GM12878 (cell line): Measurements from ENCODE around the gene ANO6. TPM values are rescaled to one million over a fixed set of nuclear protein-coding genes. Genes with fewer than 3 reads are reported as not detected.
A peak's percentile ranks its signal among the peaks of the same experiment; 100 is the strongest.

Experiments
- ATAC-seq: fragments of 200-7000 bp; cut with Tn5 transposase; 3 replicates; pipeline ENCODE4 v1.9.1; 2020; ENCODE audit warnings: mild to moderate bottlenecking, moderate library complexity
- BruUV-seq: library from RNA; stranded (reverse); fragments of 400-500 nt; replicated peaks from 2 replicates; lab custom pipeline; 2021; lab: Mats Ljungman, UMichigan
- CTCF ChIA-PET: fragments of 300-600 bp; sonication (Branson Sonifier 250); formaldehyde crosslinking; extraction: SDS; loops from one replicate; lab custom pipeline; 2021; ENCODE audit warnings: inconsistent platforms; lab: Yijun Ruan, JAX
- POLR2A ChIA-PET: fragments of 350-600 bp; formaldehyde crosslinking; extraction: SDS; loops from one replicate; lab custom pipeline; 2021; ENCODE audit warnings: inconsistent platforms; lab: Charles Lee
- RAD21 ChIA-PET: fragments of 300-600 bp; sonication (Branson Sonifier 250); formaldehyde crosslinking; loops from one replicate; lab custom pipeline; 2023; ENCODE audit warnings: antibody characterized with exemption; ENCODE audit not compliant: unreplicated experiment; lab: Charles Lee
- SMC1A ChIA-PET: fragments of 300-600 bp; sonication (Branson Sonifier 250); formaldehyde crosslinking; loops from one replicate; lab custom pipeline; 2023; ENCODE audit not compliant: unreplicated experiment, uncharacterized antibody; lab: Charles Lee
- DNase-seq: peaks from one replicate; pipeline ENCODE4 v3.0.0-alpha.2; 2011; ENCODE audit warnings: low read depth, low spot score
- FAIRE-seq: peaks from 3 replicates; lab custom pipeline; 2011; peaks lifted over from hg19 to GRCh38; lab: Jason Lieb, UNC
- H2AFZ ChIP-seq: 2 replicates; pipeline ENCODE4 v1.6.0; 2011; ENCODE audit warnings: low read depth, low read length, control low read depth; ENCODE audit not compliant: control insufficient read depth
- H3K27ac ChIP-seq: 2 replicates; pipeline ENCODE4 v1.5.1; 2011; ENCODE audit warnings: control low read depth; ENCODE audit not compliant: control insufficient read depth, insufficient read depth
- H3K27me3 ChIP-seq, 2 experiments: replicated peaks in 1 of 2; 2 replicates each; pipeline versions ENCODE4 v1.6.0 to v1.6.1; 2011; ENCODE audit warnings: low read length in 1 of 2; ENCODE audit not compliant: control insufficient read depth in 2 of 2, insufficient read depth in 2 of 2
- H3K36me3 ChIP-seq, 2 experiments: 2 replicates each; pipeline ENCODE4 v1.5.1; 2011; ENCODE audit warnings: low read length in 1 of 2; ENCODE audit not compliant: control insufficient read depth in 2 of 2, insufficient read depth in 2 of 2
- H3K4me1 ChIP-seq: 2 replicates; pipeline ENCODE4 v1.6.1; 2011; ENCODE audit warnings: mild to moderate bottlenecking, low read length, moderate library complexity, mixed read lengths; ENCODE audit not compliant: control insufficient read depth, insufficient read depth
- H3K4me2 ChIP-seq: 2 replicates; pipeline ENCODE4 v1.6.0; 2011; ENCODE audit warnings: control low read depth; ENCODE audit not compliant: control insufficient read depth, insufficient read depth
- H3K4me3 ChIP-seq: fragments of 200-600 bp; sonication (generic); 2 replicates; pipeline ENCODE4 v1.5.1; 2016
- H3K79me2 ChIP-seq: 2 replicates; pipeline ENCODE4 v1.6.0; 2011; ENCODE audit warnings: low read length; ENCODE audit not compliant: control insufficient read depth, insufficient read depth
- H3K9ac ChIP-seq: 2 replicates; pipeline ENCODE4 v1.8.0; 2011; ENCODE audit warnings: low read length, control low read depth, mixed read lengths; ENCODE audit not compliant: control insufficient read depth, insufficient read depth
- H3K9me3 ChIP-seq: replicated peaks from 3 replicates; pipeline ENCODE4 v1.5.1; 2011; ENCODE audit warnings: mild to moderate bottlenecking, low read length; ENCODE audit not compliant: control insufficient read depth, insufficient read depth
- H4K20me1 ChIP-seq: 2 replicates; pipeline ENCODE4 v1.6.0; 2011; ENCODE audit not compliant: control insufficient read depth, insufficient read depth
- ATF7 ChIP-seq: fragments of 450-650 bp; IDR thresholded peaks from 2 replicates; pipeline ENCODE4 v1.6.1; 2016; ENCODE audit warnings: low read depth, mild to moderate bottlenecking
- CREB1 ChIP-seq: IDR thresholded peaks from 2 replicates; pipeline ENCODE4 v1.6.1; 2012; ENCODE audit warnings: low read depth, mild to moderate bottlenecking, inconsistent platforms
- DPF2 ChIP-seq: fragments of 450-650 bp; IDR thresholded peaks from 2 replicates; pipeline ENCODE4 v1.6.1; 2017; ENCODE audit warnings: mild to moderate bottlenecking
- HDGF ChIP-seq: fragments of 450-650 bp; IDR thresholded peaks from 2 replicates; pipeline ENCODE4 v1.6.1; 2016; ENCODE audit warnings: antibody characterized with exemption
- IKZF1 ChIP-seq: fragments of 450-650 bp; conservative IDR thresholded peaks from 2 replicates; pipeline ENCODE4 v1.6.1; 2017; ENCODE audit warnings: antibody characterized with exemption, mild to moderate bottlenecking
- IKZF2 ChIP-seq, 2 experiments: fragments of 450-650 bp; IDR thresholded peaks; 2 replicates each; pipeline ENCODE4 v1.6.1; 2017; ENCODE audit warnings: mild to moderate bottlenecking in 2 of 2, moderate library complexity in 2 of 2
- MTA2 ChIP-seq: fragments of 450-650 bp; IDR thresholded peaks from 2 replicates; pipeline ENCODE4 v1.6.1; 2016; ENCODE audit warnings: low read depth, mild to moderate bottlenecking, moderate library complexity
- NBN ChIP-seq: fragments of 450-650 bp; IDR thresholded peaks from 2 replicates; pipeline ENCODE4 v1.6.1; 2016
- NFIC ChIP-seq: IDR thresholded peaks from 2 replicates; pipeline ENCODE4 v1.6.1; 2012; ENCODE audit warnings: low read depth, mild to moderate bottlenecking, inconsistent platforms, low read length, moderate library complexity
- PAX5 ChIP-seq: IDR thresholded peaks from 2 replicates; pipeline ENCODE4 v1.6.1; 2011; ENCODE audit warnings: low read depth, low read length, borderline replicate concordance
- RELB ChIP-seq: fragments of 450-650 bp; IDR thresholded peaks from 2 replicates; pipeline ENCODE4 v1.6.1; 2017; ENCODE audit warnings: low read depth, mild to moderate bottlenecking, moderate library complexity
- RUNX3 ChIP-seq: IDR thresholded peaks from 2 replicates; pipeline ENCODE4 v1.6.1; 2012; ENCODE audit warnings: low read length, inconsistent platforms
- SPI1 ChIP-seq: IDR thresholded peaks from 2 replicates; pipeline ENCODE4 v1.6.1; 2011; ENCODE audit warnings: low read depth, mild to moderate bottlenecking, low read length, moderate library complexity, borderline replicate concordance; ENCODE audit not compliant: insufficient read depth
- SUZ12 ChIP-seq: fragments of 200-600 bp; sonication (generic); IDR thresholded peaks from one replicate; pipeline ENCODE4 v1.6.1; 2018; ENCODE audit warnings: antibody characterized with exemption, mild to moderate bottlenecking; ENCODE audit not compliant: unreplicated experiment
- WGBS: methylation state at CpG from one replicate; pipeline ENCODE4 v1.1.6; 2016; ENCODE audit warnings: low lambda C conversion rate; ENCODE audit not compliant: insufficient replicate concordance, insufficient coverage; ENCODE audit errors: missing lambda C conversion rate; 5-methylcytosine and 5-hydroxymethylcytosine counted together
- in situ Hi-C: fragments of 300-500 bp; cut with MboI; formaldehyde crosslinking; loops from 9 replicates; pipeline ENCODE4 v1.14.3; 2018; ENCODE audit warnings: mixed read lengths
- intact Hi-C: fragments of 100-400 bp; cut with micrococcal nuclease; formaldehyde crosslinking; loops from one replicate; pipeline ENCODE4 v1.14.2; 2022; ENCODE audit not compliant: unreplicated experiment
- polyA plus RNA-seq, 11 experiments: library from polyadenylated mRNA; depleted of rRNA in 4 of 11; unstranded in 6 of 11; stranded (reverse) in 5 of 11; fragments of >200 nt; fragmentation: Nextera tagmentation in 4 of 11; fragmentation: Illumina TruSeq in 1 of 11; extraction: Ambion mirVana in 4 of 11; extraction: Trizol in 1 of 11; gene quantifications; 1 replicate in 1 of 11; 2 replicates in 10 of 11; pipeline versions ENCODE4 v1.2.1 to v1.2.3, GENCODE V29; 2011 to 2016; ENCODE audit warnings: inconsistent platforms in 2 of 11, missing spikeins in 2 of 11, low read depth in 1 of 11
- total RNA-seq, 4 experiments: library from RNA; depleted of rRNA in 3 of 4; stranded (reverse); fragments of >200 nt in 3 of 4; fragmentation: Illumina TruSeq in 1 of 4; extraction: Trizol in 1 of 4; gene quantifications; 2 replicates each; pipeline versions ENCODE4 v1.2.1 to v1.2.3, GENCODE V29; 2013 to 2021
- TF ChIP-seq, protein P1 (sequence below), 3 experiments: IDR thresholded peaks in 2 of 3; conservative IDR thresholded peaks in 1 of 3; 2 replicates each; pipeline ENCODE4 v1.5.1; 2011; ENCODE audit warnings: low read depth in 3 of 3, low read length in 3 of 3, mild to moderate bottlenecking in 3 of 3, control low read depth in 2 of 3, moderate library complexity in 2 of 3, inconsistent platforms in 1 of 3, mixed read lengths in 1 of 3; ENCODE audit not compliant: control insufficient read depth in 2 of 3, insufficient read depth in 1 of 3; ENCODE audit errors: extremely low read depth in 1 of 3
- TF ChIP-seq, protein P2 (sequence below): fragments of 450-650 bp; IDR thresholded peaks from 2 replicates; pipeline ENCODE4 v1.6.1; 2017; ENCODE audit warnings: mild to moderate bottlenecking, moderate library complexity

ANO6 gene
- total and polyA plus RNA-seq, 10 of the 15 experiments (the other 5 are each of a cell fraction or from before 2014, with no cell fraction given): 4.6 to 30.3 (median 26.0) TPM

DNA sequence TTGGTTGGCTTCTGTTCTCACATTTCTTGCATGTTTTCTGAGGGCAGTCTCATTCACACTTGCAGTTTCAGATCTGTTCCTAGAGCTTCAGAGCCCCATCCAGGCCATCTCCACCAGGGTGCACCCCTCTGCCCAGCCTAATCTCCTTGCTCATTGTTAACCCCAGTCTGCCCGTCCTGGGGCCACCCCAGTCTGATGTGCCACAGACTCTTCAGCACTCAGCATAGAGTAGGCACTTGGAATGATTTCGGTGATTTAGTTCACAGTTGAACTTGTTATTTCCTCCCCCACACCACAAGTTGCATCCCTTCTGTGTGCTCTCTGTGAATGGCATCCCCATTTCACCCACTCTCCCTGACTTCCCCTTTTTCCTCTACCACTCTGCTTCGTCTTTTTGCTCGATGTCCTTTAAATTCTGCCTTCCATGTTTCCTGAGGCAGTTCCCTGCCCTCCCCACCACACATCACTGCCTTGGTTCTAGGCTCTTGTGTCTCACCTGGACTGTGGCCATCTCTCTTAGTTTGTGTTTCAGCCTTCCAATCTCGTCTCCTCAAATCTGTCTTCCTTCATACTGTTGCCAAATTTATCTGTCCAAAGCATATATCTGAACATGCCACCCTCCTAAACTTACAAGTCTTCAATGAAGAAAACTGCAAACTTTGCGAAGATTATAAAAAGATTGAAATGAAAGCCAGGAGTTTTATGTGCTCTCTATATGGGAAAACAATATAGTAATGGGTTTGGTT lies 41.5 kb downstream of the ANO6 start:
- intact Hi-C loops: no loop called here
- H3K79me2 ChIP-seq: peaks cover 14% of the 10 kb centered on the region
- ChIA-PET POLR2A (interaction anchor here (0.6 to 0.8 kb wide), 3 partner anchors 24 to 39 kb away, joined by 3 to 6 read pairs (median 3); no protein-coding TSS in a partner anchor), SMC1A (interaction anchor here (0.7 to 1.7 kb wide), 5 partner anchors 11 to 57 kb away, joined by 3 to 6 read pairs (median 3); partner anchors contain the start of gene ANO6), CTCF (interaction anchor here (0.7 to 1.0 kb wide), 2 partner anchors 9 to 19 kb away, joined by 3 to 4 read pairs; no protein-coding TSS in a partner anchor), RAD21 (interaction anchor here (0.9 to 1.3 kb wide), 2 partner anchors 16 to 42 kb away, joined by 3 to 4 read pairs; partner anchors contain the start of gene ANO6)
- FAIRE-seq (no peak), DNase-seq (no peak), ATAC-seq (peak; percentile 91)
- in situ Hi-C loops: no loop called here
- no peaks in the 10 kb centered on the region for H3K9me3 ChIP-seq
- H3K4me2 ChIP-seq: peak overlapping the region; percentile 68
- WGBS: 56% methylated on average over 6 of the region's 6 CpGs
- H3K9ac ChIP-seq: 0 out of 2 replicates have a peak overlapping the region, but pooled peaks have one; percentile 12
- H3K4me3 ChIP-seq: no peak overlapping the region
- peak overlapping the region; percentile 21 for H3K27ac ChIP-seq
- H2AFZ ChIP-seq: peak overlapping the region; percentile 6; the same call in 1 of the 2 replicates
- BruUV-seq: no TSS peak
- no peaks in the 10 kb centered on the region for H4K20me1 ChIP-seq
- no peaks in the 10 kb centered on the region for H3K27me3 ChIP-seq
- TF ChIP-seq SUZ12: no peak
- peak; percentile 81 for TF ChIP-seq IKZF1
- TF ChIP-seq SPI1: peak; percentile 90
- TF ChIP-seq RELB: peak; percentile 55; the same call in 1 of the 2 replicates
- TF ChIP-seq RUNX3: 0 out of 2 replicates have a peak, but pooled peaks have one; percentile 44
- no peak for TF ChIP-seq PAX5
- TF ChIP-seq NFIC: peak; percentile 21; the same call in 1 of the 2 replicates
- peak; percentile 76 to 80 for TF ChIP-seq IKZF2 (IDR thresholded peaks at IDR 0.05)
- TF ChIP-seq, protein P1, sequence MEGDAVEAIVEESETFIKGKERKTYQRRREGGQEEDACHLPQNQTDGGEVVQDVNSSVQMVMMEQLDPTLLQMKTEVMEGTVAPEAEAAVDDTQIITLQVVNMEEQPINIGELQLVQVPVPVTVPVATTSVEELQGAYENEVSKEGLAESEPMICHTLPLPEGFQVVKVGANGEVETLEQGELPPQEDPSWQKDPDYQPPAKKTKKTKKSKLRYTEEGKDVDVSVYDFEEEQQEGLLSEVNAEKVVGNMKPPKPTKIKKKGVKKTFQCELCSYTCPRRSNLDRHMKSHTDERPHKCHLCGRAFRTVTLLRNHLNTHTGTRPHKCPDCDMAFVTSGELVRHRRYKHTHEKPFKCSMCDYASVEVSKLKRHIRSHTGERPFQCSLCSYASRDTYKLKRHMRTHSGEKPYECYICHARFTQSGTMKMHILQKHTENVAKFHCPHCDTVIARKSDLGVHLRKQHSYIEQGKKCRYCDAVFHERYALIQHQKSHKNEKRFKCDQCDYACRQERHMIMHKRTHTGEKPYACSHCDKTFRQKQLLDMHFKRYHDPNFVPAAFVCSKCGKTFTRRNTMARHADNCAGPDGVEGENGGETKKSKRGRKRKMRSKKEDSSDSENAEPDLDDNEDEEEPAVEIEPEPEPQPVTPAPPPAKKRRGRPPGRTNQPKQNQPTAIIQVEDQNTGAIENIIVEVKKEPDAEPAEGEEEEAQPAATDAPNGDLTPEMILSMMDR (IDR thresholded peaks at IDR 0.05 in 2 of 3, conservative IDR thresholded peaks at IDR 0.05 in 1 of 3; ENCODE audit: control insufficient read depth in 2 of 3, extremely low read depth in 1 of 3, insufficient read depth in 1 of 3, low read depth in 3 of 3, low read length in 3 of 3): peak in 2 of 3 experiments; percentile 8 to 26; a peak in 2 of 6 replicates
- TF ChIP-seq MTA2: peak; percentile 67
- TF ChIP-seq HDGF: peak; percentile 82; the same call in 1 of the 2 replicates
- TF ChIP-seq NBN: peak; percentile 69
- TF ChIP-seq CREB1: no peak
- TF ChIP-seq DPF2: peak; percentile 61; the same call in 1 of the 2 replicates
- TF ChIP-seq, protein P2, sequence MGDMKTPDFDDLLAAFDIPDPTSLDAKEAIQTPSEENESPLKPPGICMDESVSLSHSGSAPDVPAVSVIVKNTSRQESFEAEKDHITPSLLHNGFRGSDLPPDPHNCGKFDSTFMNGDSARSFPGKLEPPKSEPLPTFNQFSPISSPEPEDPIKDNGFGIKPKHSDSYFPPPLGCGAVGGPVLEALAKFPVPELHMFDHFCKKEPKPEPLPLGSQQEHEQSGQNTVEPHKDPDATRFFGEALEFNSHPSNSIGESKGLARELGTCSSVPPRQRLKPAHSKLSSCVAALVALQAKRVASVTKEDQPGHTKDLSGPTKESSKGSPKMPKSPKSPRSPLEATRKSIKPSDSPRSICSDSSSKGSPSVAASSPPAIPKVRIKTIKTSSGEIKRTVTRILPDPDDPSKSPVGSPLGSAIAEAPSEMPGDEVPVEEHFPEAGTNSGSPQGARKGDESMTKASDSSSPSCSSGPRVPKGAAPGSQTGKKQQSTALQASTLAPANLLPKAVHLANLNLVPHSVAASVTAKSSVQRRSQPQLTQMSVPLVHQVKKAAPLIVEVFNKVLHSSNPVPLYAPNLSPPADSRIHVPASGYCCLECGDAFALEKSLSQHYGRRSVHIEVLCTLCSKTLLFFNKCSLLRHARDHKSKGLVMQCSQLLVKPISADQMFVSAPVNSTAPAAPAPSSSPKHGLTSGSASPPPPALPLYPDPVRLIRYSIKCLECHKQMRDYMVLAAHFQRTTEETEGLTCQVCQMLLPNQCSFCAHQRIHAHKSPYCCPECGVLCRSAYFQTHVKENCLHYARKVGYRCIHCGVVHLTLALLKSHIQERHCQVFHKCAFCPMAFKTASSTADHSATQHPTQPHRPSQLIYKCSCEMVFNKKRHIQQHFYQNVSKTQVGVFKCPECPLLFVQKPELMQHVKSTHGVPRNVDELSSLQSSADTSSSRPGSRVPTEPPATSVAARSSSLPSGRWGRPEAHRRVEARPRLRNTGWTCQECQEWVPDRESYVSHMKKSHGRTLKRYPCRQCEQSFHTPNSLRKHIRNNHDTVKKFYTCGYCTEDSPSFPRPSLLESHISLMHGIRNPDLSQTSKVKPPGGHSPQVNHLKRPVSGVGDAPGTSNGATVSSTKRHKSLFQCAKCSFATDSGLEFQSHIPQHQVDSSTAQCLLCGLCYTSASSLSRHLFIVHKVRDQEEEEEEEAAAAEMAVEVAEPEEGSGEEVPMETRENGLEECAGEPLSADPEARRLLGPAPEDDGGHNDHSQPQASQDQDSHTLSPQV: no peak
- TF ChIP-seq ATF7: peak; percentile 14; the same call in 1 of the 2 replicates
- peaks cover 18% of the 10 kb centered on the region for H3K4me1 ChIP-seq
- no peaks in the 10 kb centered on the region for H3K36me3 ChIP-seq
